ENCODE results near the gene DNAH10. TPM values are rescaled to one million over a fixed set of nuclear protein-coding genes. Genes with fewer than 3 reads are reported as not detected.

Gene DNAH10
- total and polyA plus RNA-seq, 10 of the 15 experiments (the other 5 are each of a cell fraction or from before 2014, with no cell fraction given): 0.01 to 0.32 (median 0.06) TPM

- no peak for TF ChIP-seq ATF2 (IDR thresholded peaks at IDR 0.05; ENCODE audit: low read length)
- no peak for TF ChIP-seq TARDBP (IDR thresholded peaks at IDR 0.05; ENCODE audit: borderline replicate concordance)
- no peak for TF ChIP-seq USF2 (IDR thresholded peaks at IDR 0.05; ENCODE audit: borderline replicate concordance, low read depth, low read length)
- TF ChIP-seq, protein P1, sequence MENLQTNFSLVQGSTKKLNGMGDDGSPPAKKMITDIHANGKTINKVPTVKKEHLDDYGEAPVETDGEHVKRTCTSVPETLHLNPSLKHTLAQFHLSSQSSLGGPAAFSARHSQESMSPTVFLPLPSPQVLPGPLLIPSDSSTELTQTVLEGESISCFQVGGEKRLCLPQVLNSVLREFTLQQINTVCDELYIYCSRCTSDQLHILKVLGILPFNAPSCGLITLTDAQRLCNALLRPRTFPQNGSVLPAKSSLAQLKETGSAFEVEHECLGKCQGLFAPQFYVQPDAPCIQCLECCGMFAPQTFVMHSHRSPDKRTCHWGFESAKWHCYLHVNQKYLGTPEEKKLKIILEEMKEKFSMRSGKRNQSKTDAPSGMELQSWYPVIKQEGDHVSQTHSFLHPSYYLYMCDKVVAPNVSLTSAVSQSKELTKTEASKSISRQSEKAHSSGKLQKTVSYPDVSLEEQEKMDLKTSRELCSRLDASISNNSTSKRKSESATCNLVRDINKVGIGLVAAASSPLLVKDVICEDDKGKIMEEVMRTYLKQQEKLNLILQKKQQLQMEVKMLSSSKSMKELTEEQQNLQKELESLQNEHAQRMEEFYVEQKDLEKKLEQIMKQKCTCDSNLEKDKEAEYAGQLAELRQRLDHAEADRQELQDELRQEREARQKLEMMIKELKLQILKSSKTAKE (IDR thresholded peaks at IDR 0.05; ENCODE audit: low read depth, poor library complexity, severe bottlenecking): no peak
- TF ChIP-seq CUX1 (IDR thresholded peaks at IDR 0.05; ENCODE audit: insufficient replicate concordance, low read depth, low read length): no peak
- TF ChIP-seq ZBTB11 (CRISPR knock-in tag; IDR thresholded peaks at IDR 0.05): no peak
- TF ChIP-seq SRF (IDR thresholded peaks at IDR 0.05; ENCODE audit: low read depth in 2 of 2, low read length in 2 of 2): no peak
- no peak for TF ChIP-seq BACH1 (IDR thresholded peaks at IDR 0.05; ENCODE audit: borderline replicate concordance)
- no peak for TF ChIP-seq WRNIP1 (IDR thresholded peaks at IDR 0.05; ENCODE audit: borderline replicate concordance, low read depth, low read length)
- no peak for TF ChIP-seq HDGF (IDR thresholded peaks at IDR 0.05)
- no peak for TF ChIP-seq BRCA1 (IDR thresholded peaks at IDR 0.05; ENCODE audit: low read depth, low read length)
- TF ChIP-seq CREM (IDR thresholded peaks at IDR 0.05; ENCODE audit: low read depth): no peak
Measured at GRCh38 chr12:123948796-123949769, 187.0 kb downstream of the DNAH10 start (continued).
